HG03575 (cell line): ENCODE data around the gene PCDHAC2.

ENCODE experiments used
- ATAC-seq: cut with Tn5 transposase; IDR thresholded peaks from one replicate; pipeline ENCODE4 v1.9.1; 2021; ENCODE audit not compliant: unreplicated experiment, insufficient number of reproducible peaks, low FRiP score; ENCODE audit errors: extremely low read depth

Gene PCDHAC2

DNA sequence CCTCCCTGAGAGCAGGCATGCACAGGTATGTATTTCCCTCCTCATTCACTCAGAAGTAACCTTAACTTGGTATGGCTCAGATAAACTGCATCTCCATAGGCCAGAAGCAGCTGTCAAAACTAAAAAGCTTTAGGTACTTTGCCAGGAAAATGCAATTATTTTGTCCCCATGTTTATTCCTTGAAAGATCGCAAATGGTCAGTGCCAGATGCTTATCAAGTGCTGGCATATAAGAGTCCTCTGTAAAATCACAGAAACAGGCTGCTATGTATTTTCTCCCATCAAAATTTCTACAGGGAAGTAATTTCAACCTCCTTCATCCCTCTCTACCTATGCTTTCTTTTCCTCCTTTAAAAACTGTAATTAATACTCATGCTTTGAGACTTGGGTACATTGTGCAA lies 12.7 kb downstream of the PCDHAC2 start:
- no peak for ATAC-seq

DNA sequence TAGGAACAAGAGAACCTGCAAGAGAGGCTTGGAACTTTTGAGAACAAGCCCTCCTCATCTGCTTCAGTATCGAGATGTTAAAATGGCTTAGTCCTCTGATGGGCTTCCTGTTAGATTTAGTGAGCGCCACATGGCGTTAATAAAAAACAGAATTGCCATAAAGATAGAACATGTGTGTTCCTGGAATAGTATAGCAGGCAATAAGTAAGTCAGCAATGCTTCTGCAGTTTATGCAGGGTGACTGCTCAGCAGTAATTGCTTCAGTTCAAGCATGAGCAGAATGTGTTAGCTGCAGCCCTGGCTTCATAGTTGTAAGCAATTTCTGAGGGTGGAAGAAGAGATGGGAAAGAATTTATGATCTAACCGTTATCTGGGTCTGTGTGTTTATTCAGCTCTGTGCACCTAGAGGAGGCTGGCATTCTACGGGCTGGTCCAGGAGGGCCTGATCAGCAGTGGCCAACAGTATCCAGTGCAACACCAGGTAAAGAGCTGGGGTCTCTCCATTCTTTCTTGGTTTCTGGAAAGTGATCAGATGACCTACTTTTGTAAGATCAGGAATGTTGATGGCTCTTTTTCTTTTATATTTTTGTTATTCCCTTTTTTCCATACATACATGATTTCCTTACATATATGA lies 15.9 kb downstream of the PCDHAC2 start:
- ATAC-seq = no peak

DNA sequence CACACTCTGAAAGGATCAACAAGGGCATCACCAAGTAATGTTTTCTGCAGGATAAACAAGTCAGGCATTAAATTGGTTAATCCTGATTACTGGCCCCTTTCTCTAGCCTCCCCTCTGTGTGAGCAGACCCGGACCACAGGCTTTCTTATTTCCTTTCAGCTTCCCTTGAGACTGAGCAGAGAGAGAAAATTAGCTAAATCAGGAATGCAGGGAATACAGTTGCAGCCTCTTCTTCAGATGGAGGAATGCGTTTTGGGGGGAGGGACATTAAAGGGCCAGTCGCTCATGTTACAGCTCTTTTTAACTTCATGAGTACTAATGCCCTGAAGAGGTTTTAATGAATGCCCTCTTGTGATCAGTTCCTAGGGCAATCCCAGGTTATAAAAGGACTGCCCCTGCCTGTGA lies 19.8 kb downstream of the PCDHAC2 start:
- ATAC-seq = no peak

DNA sequence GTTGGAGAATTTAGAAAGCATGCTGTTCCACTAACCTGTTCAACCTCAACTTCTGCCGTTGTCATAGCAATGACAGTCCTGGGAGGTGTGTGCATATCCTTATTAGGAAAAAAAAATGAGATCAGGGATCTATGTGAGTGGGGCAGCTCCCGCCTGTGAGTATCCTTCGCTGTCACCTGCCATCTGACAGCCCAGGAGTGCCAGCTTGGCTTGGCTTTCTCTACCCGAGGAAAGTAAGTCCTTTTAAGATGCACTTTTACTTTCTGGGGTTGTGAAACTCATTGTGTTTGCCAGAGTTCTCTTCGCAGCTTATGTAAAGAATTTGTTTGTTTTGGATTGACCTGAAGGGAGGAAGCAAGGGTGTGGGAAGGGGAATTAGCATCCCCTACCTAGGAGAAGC lies 21.8 kb downstream of the PCDHAC2 start:
- ATAC-seq = no peak

DNA sequence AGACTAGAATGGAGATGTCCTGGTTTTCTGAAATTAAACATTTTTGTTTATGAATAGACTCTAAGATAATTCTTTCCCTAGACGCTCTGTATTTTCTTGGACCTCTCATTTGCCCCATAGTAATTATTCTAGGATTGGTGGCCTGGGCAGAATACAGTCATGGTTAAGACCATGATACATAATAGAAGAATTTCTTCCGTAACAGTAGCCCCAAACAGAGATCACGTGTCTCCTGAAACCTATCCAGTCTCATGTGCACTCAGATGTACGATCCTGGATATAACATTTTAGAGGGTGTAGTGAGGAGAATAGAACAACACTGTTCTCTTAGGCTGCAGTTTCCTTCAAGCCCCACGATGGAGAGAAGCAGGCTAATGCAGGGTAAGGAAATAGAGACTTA lies 22.3 kb downstream of the PCDHAC2 start:
- no peak for ATAC-seq

DNA sequence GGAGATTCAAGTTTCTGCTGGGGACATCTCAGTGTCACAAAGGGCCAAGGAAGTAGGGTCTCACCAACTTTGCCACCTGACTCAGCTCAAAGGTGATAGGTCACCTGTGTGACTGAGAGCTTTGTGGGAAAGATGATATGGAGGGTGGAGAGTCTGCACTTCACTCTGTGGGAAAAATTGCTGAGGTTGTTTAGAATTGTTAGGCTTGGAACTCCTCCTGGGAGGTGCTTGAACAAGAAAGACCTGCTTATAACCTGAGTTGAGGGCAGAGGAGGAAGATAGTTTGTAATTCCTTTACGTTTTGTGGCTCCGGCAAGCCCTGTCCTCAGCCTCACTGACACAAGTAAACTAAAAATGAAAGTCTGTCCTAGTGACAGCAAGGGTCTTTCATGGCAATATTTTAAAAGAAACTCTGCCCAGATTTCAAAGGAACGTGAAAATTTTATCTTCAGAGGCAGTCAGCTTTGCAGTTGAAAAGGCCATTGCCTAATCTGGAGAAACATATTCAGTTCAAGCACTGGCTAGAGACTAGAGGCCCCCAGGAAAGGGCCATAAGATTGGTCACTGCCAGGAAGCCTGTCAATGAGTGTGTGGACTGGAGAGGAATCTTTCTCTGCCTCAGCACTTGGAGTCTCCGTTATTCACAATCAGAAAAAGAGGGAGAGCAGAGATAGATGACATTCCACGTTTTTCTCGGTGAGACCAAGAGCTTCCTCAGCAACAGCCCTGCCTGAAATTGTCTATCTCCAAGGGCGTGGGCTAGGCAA lies 23.2 kb downstream of the PCDHAC2 start:
- no peak for ATAC-seq

DNA sequence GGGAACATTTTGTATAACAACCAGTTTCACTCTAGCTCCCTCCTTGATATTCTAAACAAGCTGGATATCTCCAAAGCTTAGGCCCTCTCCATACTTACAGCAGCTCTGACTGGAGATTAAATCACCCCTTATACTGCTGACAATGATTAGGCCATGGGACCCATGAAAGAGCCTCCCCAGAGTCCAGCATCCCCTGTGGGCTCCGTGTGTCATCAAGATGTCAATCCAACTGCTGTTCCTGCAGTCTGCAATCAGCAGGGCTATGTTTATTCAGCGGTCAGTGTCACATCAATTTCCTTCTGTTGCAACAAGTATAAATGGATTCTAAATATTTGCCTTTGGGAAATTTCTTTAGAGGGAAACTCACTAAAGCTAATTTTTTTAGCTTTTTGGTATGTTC lies 26.6 kb downstream of the PCDHAC2 start:
- no peak for ATAC-seq

DNA sequence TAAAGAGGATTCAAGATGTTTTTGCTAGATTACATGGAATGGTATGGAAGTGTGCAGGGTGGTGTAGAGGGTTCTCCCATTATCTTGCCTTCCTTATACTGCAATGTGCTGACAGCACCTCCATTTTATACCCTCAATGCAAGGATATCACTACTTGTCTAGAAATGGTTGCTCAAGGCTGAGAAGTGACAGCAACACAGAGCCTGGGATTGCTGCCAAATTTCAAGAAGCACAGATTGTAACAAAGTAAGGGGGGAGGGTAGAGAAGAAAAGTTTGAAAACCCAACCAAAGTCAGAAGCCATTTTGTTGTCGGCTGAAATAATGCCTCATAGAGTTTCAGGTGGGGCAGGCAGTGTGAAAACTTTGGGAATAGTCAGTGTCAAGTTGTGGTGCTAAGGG lies 29.8 kb downstream of the PCDHAC2 start:
- no peak for ATAC-seq

DNA sequence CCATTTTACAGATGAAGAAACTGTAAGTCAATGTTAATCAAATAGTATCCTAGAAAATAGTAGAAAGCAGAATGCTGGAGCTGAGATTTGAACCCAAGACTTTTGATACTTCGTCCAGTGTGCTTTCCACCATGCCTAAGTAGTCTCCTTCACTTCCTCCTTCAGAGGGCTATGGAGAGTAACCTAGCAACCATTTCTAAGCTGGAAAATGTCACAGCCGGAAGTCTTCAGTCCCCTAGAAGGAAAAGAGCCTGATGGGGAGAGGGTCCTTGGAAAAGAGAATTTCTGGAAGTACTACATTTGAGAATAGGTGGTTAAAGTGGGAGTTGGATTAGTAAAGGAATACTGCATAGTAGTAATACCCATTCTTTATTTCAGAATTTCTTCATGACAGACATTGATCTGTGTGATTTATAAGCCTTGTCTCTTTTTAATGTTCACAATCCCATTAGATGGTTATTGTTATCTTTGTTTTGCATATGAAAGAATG lies 32.7 kb downstream of the PCDHAC2 start:
- no peak for ATAC-seq

DNA sequence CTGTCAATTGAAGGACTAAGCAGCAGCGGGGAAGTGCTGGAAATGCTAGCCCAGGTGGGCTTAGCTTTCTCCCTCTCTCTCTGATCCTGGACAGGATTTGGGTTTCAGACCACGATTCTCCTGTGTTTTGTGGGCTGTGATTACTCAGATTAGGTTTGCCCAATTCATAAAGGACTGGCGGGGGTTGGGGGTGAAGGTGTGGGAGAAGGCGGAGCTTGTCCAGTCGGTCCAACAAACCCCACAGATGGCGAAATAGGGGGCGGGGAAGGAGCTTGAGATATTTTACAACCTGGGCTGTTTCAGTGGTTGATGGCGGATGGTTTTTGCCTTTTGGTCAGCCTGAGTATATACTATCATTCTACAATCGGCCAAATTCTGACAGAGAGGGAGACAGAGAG lies 35.2 kb downstream of the PCDHAC2 start:
- ATAC-seq = no peak

DNA sequence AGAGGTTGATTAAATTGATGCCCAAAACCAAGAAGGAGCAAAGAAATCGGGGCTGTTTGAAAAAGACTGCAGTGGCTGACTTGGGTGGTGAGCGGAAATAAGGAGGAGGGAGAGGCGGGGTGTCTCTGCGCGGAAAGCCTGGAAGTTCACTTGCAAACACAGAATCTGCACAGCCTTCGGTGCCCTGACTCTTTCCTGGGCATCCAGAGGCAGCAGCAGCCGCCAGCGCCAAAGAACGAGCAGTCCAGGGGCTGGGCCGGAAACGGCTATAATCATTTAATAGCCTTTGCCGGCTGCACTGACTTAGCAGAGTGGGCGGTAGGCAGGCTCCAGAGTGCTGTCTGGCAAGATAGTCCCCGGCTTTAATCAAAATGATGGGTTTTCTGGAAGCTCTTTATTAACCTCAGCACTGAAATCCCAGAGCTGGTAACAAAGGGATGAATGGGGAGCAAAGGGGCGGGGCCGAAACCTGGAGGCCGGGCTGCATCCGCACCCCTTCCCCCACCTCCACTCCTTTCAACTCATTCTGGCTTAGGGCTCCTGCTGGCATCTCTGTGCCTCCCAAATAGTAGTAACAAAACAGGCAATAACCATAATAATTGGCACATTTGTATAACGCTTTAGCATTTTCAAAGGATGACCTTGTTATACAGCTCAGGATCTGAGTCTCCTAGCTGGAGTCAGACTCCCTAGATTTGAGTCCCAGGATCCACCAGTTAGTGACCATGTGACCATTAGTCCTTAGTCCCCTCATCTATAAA lies 35.7 kb downstream of the PCDHAC2 start:
- ATAC-seq = no peak

DNA sequence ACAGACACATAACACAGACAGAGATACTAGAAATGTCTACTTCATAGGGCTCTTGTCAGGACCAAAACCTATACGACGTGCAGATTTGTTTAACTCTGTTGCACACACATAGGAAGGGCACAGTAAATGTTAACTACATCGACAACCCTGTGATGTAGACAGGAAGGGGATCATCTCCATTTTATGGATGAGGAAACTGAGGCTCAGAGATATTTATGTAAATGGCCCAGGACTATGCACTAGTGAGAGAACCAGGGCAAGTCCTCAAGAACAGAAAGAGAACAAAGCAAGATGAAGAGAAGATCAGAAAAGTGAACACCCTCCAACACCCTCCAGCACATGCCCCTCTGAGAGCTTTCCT lies 36.3 kb downstream of the PCDHAC2 start:
- ATAC-seq = no peak

DNA sequence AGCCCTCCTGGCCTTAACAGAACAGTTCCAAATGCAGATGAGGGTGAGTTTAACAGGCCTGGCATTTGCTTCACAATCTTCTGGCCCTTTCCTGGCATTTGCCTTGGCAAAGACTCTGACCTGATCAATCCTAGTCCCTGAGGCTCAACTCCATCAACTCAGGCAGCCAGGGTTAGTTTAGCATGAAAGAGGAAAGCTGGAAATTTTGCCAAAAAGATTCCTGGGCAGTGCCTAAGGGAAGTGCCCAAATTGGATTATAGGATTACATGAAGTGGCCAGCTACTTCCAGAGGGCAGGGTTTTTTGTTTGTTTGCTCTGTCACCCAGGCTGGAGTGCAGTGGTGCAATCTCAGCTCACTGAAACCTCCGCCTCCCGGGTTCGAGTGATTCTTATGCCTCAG lies 36.8 kb downstream of the PCDHAC2 start:
- no peak for ATAC-seq

DNA sequence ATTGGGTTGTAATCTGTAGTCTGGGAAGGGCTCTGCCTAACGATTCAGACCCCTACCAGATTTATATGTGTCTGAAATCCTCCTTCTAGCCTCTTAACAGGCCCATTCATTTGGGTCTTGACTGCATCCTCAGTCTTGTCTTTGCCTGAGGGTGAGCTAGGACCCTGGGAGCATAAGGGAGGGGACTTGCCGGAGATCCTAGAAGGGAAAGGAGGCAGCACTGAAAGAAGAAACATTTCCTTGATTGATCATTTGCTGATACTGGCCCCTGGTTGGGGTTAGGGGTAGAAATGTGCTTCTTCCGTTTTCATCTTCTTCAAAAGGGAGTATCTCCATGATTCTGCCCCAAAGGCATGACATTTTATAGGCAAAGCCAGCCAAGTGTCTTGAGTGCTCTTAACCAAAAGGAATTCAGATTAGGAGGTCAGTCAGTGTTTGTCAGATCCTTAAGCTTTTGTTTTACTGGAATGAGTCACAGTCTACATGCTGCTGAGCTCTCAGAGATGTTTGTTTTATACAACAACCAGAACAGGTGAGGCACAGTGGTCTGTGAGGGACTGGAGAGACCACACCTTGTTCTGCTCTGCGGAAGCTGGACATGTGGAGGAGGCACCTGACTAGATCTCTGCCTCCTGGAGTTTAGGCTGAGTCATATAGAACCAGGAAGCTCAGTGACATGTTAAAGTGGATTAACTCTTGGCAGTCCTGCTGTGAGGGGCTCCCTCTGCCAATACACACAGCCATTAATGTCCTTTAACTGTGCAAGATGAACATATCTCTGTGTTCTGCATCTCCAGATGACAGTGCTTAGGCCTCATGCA lies 37.7 kb downstream of the PCDHAC2 start:
- ATAC-seq = no peak

DNA sequence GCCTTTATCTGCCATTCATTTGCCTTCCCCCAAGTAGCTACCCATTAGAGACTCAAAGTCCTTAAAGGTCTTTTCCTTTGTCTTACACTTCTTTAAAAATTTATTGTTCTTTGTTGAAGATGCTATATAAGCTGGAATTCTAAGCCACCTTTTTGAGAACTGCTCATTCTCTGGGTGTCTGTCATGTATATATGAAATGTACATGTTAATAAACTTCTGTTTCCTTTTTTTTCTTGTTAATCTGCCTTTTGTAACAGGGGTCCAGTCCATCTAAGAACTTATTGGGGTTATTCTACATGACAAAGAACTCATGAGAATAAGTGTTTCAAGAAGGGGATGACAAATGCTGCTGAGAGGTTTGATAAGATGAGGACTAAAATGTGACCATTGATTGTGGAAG lies 41.5 kb downstream of the PCDHAC2 start:
- ATAC-seq = no peak

DNA sequence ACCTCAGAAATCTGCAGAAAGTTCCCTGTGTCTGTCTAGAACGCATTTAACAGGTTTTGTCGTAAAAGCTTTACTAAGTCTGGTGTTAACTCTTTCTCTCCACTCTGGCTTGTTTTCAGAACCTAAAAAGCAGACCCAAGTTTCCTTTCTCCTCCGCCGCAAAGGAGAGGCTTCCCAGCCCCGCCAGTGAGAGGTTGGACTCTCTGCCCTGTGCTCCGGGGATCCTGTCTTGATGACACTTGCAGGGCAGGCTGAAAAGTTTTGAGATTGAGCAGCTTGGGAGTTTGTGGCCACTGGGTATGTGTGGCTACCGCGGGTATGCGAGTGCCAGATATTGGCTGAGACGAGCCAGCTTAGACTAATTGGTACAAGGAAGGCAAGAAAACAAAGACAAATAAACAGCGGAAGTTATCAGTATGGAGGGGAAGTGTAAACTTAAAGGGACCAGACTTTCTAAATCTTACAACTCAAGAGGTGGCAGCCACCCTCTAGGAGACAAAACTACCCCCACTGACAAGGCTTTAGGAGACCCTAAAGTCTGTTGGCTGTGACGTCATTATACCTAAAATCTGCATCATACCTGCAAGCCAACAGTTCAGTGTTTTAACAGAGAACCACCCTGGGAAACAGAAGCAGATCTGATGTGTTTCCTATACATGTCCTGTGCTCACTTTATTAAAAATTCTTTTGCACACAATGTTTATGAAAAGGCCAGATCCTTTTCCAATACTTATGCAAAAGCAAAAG lies 43.9 kb downstream of the PCDHAC2 start:
- ATAC-seq = no peak

DNA sequence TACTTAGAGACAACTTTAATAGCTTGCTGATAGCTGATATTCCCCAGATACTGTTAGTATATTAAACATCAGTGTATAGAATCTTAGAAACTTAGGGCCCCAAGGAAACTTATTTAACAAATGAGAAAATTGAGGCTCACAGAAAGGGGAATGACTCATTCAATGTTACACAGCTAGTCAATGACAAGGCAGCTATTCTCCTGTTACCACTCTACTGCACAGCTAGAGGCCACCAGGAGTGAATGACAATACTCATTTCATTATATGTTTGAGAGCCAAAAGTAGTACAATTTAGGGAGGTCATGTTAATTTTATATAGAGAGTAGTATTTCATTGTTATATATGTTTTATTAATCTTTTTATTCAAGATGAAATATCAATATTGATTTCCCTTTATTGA lies 51.7 kb downstream of the PCDHAC2 start:
- ATAC-seq = no peak
